ENCODE measurements around the gene CYBA. TPM values are rescaled to one million over a fixed set of nuclear protein-coding genes. Genes with fewer than 3 reads are reported as not detected.
A peak's percentile ranks its signal among the peaks of the same experiment; 100 is the strongest.

The CYBA gene
- total and polyA plus RNA-seq, 10 of the 15 experiments (the other 5 are each of a cell fraction or from before 2014, with no cell fraction given), result 0.55 to 598 (median 258) TPM

- Histone ChIP-seq H3K4me3 (no peak overlapping the region), H4K20me1 (ENCODE audit: control insufficient read depth, insufficient read depth) (no peaks in the 10 kb centered on the region), H3K36me3 (ENCODE audit: control insufficient read depth in 2 of 2, insufficient read depth in 2 of 2, low read length in 1 of 2) (peaks cover 23 to 28% of the 10 kb centered on the region in 2 experiments), H3K4me2 (ENCODE audit: control insufficient read depth, insufficient read depth) (no peak overlapping the region), H3K27ac (ENCODE audit: control insufficient read depth, insufficient read depth) (no peak overlapping the region), H2AFZ (ENCODE audit: control insufficient read depth, low read depth, low read length) (no peak overlapping the region), H3K4me1 (ENCODE audit: control insufficient read depth, insufficient read depth, low read length) (no peaks in the 10 kb centered on the region; the same call in 1 of the 2 replicates), H3K27me3 (replicated peaks in 1 of 2; ENCODE audit: control insufficient read depth in 2 of 2, insufficient read depth in 2 of 2, low read length in 1 of 2) (no peaks in the 10 kb centered on the region), H3K9me3 (replicated peaks; ENCODE audit: control insufficient read depth, insufficient read depth, low read length) (no peaks in the 10 kb centered on the region), H3K9ac (ENCODE audit: control insufficient read depth, insufficient read depth, low read length) (no peak overlapping the region), H3K79me2 (ENCODE audit: control insufficient read depth, insufficient read depth, low read length) (peaks cover 2% of the 10 kb centered on the region; the same call in 1 of the 2 replicates)
- POLR2A ChIA-PET, result no interaction called here
- RAD21 ChIA-PET (ENCODE audit: unreplicated experiment), result no interaction called here
- WGBS (ENCODE audit: insufficient coverage, insufficient replicate concordance, low lambda C conversion rate, missing lambda C conversion rate), result 83% methylated on average over 11 of the region's 14 CpGs
- CTCF ChIA-PET, result no interaction called here
- SMC1A ChIA-PET (ENCODE audit: uncharacterized antibody, unreplicated experiment), result no interaction called here
- ATAC-seq (no peak), FAIRE-seq (no peak), DNase-seq (ENCODE audit: low read depth, low spot score) (no peak)
- in situ Hi-C loops (cut with MboI), result no loop called here
- intact Hi-C loops (cut with micrococcal nuclease; ENCODE audit: unreplicated experiment), result no loop called here
- BruUV-seq (replicated peaks), result no TSS peak
- TF ChIP-seq POLR2A (IDR thresholded peaks at IDR 0.05; ENCODE audit: low read depth, low read length) (0 out of 2 replicates have a peak, but pooled peaks have one; percentile 12), MTA2 (IDR thresholded peaks at IDR 0.05; ENCODE audit: low read depth) (no peak), SPI1 (IDR thresholded peaks at IDR 0.05; ENCODE audit: borderline replicate concordance, insufficient read depth, low read depth, low read length) (peak; percentile 57; the same call in 1 of the 2 replicates), ZNF274 (IDR thresholded peaks at IDR 0.05; ENCODE audit: insufficient read depth, insufficient read length) (no peak), LARP7 (IDR thresholded peaks at IDR 0.05) (no peak)
Measured at GRCh38 chr16:88599092-88599733, 51.6 kb downstream of the CYBA start.

- H3K27me3 ChIP-seq (replicated peaks in 1 of 2; ENCODE audit: control insufficient read depth in 2 of 2, insufficient read depth in 2 of 2, low read length in 1 of 2), result no peaks in the 10 kb centered on the region
- no peak overlapping the region for H3K4me2 ChIP-seq (ENCODE audit: control insufficient read depth, insufficient read depth)
- WGBS (ENCODE audit: insufficient coverage, insufficient replicate concordance, low lambda C conversion rate, missing lambda C conversion rate), result 79% methylated on average over 21 of the region's 21 CpGs
- no peaks in the 10 kb centered on the region for H4K20me1 ChIP-seq (ENCODE audit: control insufficient read depth, insufficient read depth)
- ChIA-PET POLR2A (interaction anchor here (0.5 kb wide), 1 partner anchor 643 kb away, joined by 3 read pairs; no protein-coding TSS in a partner anchor), CTCF (no interaction called here), RAD21 (ENCODE audit: unreplicated experiment) (no interaction called here), SMC1A (ENCODE audit: uncharacterized antibody, unreplicated experiment) (interaction anchor here (0.9 kb wide), 1 partner anchor 27 kb away, joined by 3 read pairs; no protein-coding TSS in a partner anchor)
- no peak overlapping the region for H3K4me3 ChIP-seq
- intact Hi-C loops (cut with micrococcal nuclease; ENCODE audit: unreplicated experiment) (no loop called here), in situ Hi-C loops (cut with MboI) (no loop called here)
- FAIRE-seq (no peak), DNase-seq (ENCODE audit: low read depth, low spot score) (no peak), ATAC-seq (peak; percentile 67)
- no peaks in the 10 kb centered on the region for H3K9me3 ChIP-seq (replicated peaks; ENCODE audit: control insufficient read depth, insufficient read depth, low read length)
- BruUV-seq (replicated peaks), result no TSS peak
- TF ChIP-seq NR2F1 (conservative IDR thresholded peaks at IDR 0.05), result 0 out of 2 replicates have a peak, but pooled peaks have one; percentile 31
- TF ChIP-seq HCFC1 (IDR thresholded peaks at IDR 0.05; ENCODE audit: low read length), result no peak
- TF ChIP-seq BHLHE40 (IDR thresholded peaks at IDR 0.05; ENCODE audit: borderline replicate concordance in 1 of 2, low read depth in 2 of 2, low read length in 1 of 2), result peak in 1 of 2 experiments; percentile 61; a peak in 1 of 4 replicates
- TF ChIP-seq MEF2B (IDR thresholded peaks at IDR 0.05; ENCODE audit: partially characterized antibody, poor library complexity, severe bottlenecking), result peak; percentile 69
- peak; percentile 42; the same call in 1 of the 2 replicates for TF ChIP-seq RUNX3 (IDR thresholded peaks at IDR 0.05; ENCODE audit: low read length)
- peak; percentile 41; the same call in 1 of the 2 replicates for TF ChIP-seq TCF12 (IDR thresholded peaks at IDR 0.05; ENCODE audit: low read depth, low read length)
- TF ChIP-seq MLLT1 (IDR thresholded peaks at IDR 0.05), result no peak
- 0 out of 2 replicates have a peak, but pooled peaks have one; percentile 29 for TF ChIP-seq IKZF1 (conservative IDR thresholded peaks at IDR 0.05)
- no peak; a peak in 1 of 4 replicates for TF ChIP-seq IKZF2 (IDR thresholded peaks at IDR 0.05)
- peak overlapping the region; percentile 54 for H3K27ac ChIP-seq (ENCODE audit: control insufficient read depth, insufficient read depth)
- H3K36me3 ChIP-seq (ENCODE audit: control insufficient read depth in 2 of 2, insufficient read depth in 2 of 2, low read length in 1 of 2), result peaks cover 28 to 29% of the 10 kb centered on the region in 2 experiments
- peaks cover 8% of the 10 kb centered on the region for H3K79me2 ChIP-seq (ENCODE audit: control insufficient read depth, insufficient read depth, low read length)
- H3K9ac ChIP-seq (ENCODE audit: control insufficient read depth, insufficient read depth, low read length), result no peak overlapping the region
- no peaks in the 10 kb centered on the region; the same call in none of the 2 replicates for H3K4me1 ChIP-seq (ENCODE audit: control insufficient read depth, insufficient read depth, low read length)
- no peak overlapping the region for H2AFZ ChIP-seq (ENCODE audit: control insufficient read depth, low read depth, low read length)
Measured at GRCh38 chr16:88597856-88598491, 52.9 kb downstream of the CYBA start.

All from GM12878 (cell line).